Stimulated activated CD4-positive, alpha-beta T cell treated with anti-CD3 and anti-CD28 coated beads, Interleukin-2, amount 100 ng/mL, for 4 hours (primary cell): ENCODE measurements around the gene TCF19.

ENCODE experiments used
- DNase-seq: peaks from one replicate; pipeline ENCODE4 v3.0.0-alpha.2; 2020; ENCODE audit warnings: low read depth

TCF19 gene

GRCh38 chr6:31210123-31210522 lies 51.7 kb downstream of the TCF19 start:
- DNase-seq = no peak

- DNase-seq = no peak
Observed at GRCh38 chr6:31210741-31211532, 52.5 kb downstream of the TCF19 start.
